HepG2 (cell line): Measurements from ENCODE around the gene LENEP. TPM values are rescaled to one million over a fixed set of nuclear protein-coding genes. Genes with fewer than 3 reads are reported as not detected.

Source experiments
- BORCS8-MEF2B ChIP-seq: sonication (generic); formaldehyde crosslinking; IDR thresholded peaks from 2 replicates; pipeline ENCODE4 v1.8.0; 2022; ENCODE audit warnings: mild to moderate bottlenecking, missing genetic modification reagents
- ELF1 ChIP-seq: sonication (generic); formaldehyde crosslinking; IDR thresholded peaks from 2 replicates; pipeline ENCODE4 v1.4.0; 2020; ENCODE audit warnings: missing genetic modification reagents
- EP300 ChIP-seq, 3 experiments: sonication (generic) in 1 of 3; formaldehyde crosslinking in 1 of 3; IDR thresholded peaks; 2 replicates each; pipeline versions ENCODE4 v1.5.1 to v1.6.1; 2011 to 2020; ENCODE audit warnings: low read depth in 2 of 3, low read length in 2 of 3, borderline replicate concordance in 1 of 3, improper control_type of control experiment in 1 of 3, mild to moderate bottlenecking in 1 of 3, missing genetic modification reagents in 1 of 3, moderate library complexity in 1 of 3
- GATAD1 ChIP-seq: IDR thresholded peaks from 2 replicates; pipeline ENCODE4 v1.6.1; 2016; ENCODE audit warnings: missing genetic modification reagents, missing compliant biosample characterization
- GZF1 ChIP-seq: sonication (generic); formaldehyde crosslinking; IDR thresholded peaks from 2 replicates; pipeline ENCODE4 v1.5.1; 2020; ENCODE audit warnings: mild to moderate bottlenecking, missing genetic modification reagents
- HNF4A ChIP-seq: sonication (generic); formaldehyde crosslinking; IDR thresholded peaks from 2 replicates; pipeline ENCODE4 v1.4.0; 2020; ENCODE audit warnings: missing genetic modification reagents
- HNRNPH1 ChIP-seq: fragments of 200-400 bp; formaldehyde crosslinking; optimal IDR thresholded peaks from 2 replicates; pipeline ENCODE3; 2017; ENCODE audit warnings: mild to moderate bottlenecking, low read depth, low read length
- HNRNPK ChIP-seq: fragments of 200-400 bp; formaldehyde crosslinking; IDR thresholded peaks from 2 replicates; pipeline ENCODE4 v1.6.1; 2018; ENCODE audit warnings: low read length, low read depth, moderate library complexity, mild to moderate bottlenecking; ENCODE audit not compliant: poor library complexity, severe bottlenecking
- MAZ ChIP-seq, 2 experiments: sonication (generic) in 1 of 2; formaldehyde crosslinking in 1 of 2; IDR thresholded peaks; 2 replicates each; pipeline versions ENCODE4 v1.5.0 to v1.6.1; 2012 to 2020; ENCODE audit warnings: low read depth in 2 of 2, mild to moderate bottlenecking in 2 of 2, borderline replicate concordance in 1 of 2, improper control_type of control experiment in 1 of 2, low read length in 1 of 2, missing genetic modification reagents in 1 of 2, moderate library complexity in 1 of 2
- MXI1 ChIP-seq: IDR thresholded peaks from 3 replicates; pipeline ENCODE4 v1.6.1; 2012; ENCODE audit warnings: low read depth, low read length, inconsistent platforms, borderline replicate concordance
- NFATC3 ChIP-seq: sonication (generic); formaldehyde crosslinking; IDR thresholded peaks from 2 replicates; pipeline ENCODE4 v1.5.1; 2020; ENCODE audit warnings: mild to moderate bottlenecking, missing genetic modification reagents
- PHF21A ChIP-seq: sonication (generic); formaldehyde crosslinking; IDR thresholded peaks from 2 replicates; pipeline ENCODE4 v1.5.0; 2020; ENCODE audit warnings: mild to moderate bottlenecking, missing genetic modification reagents
- PITX1 ChIP-seq: sonication (generic); formaldehyde crosslinking; IDR thresholded peaks from 2 replicates; pipeline ENCODE4 v1.5.1; 2020; ENCODE audit warnings: mild to moderate bottlenecking, missing genetic modification reagents
- SIN3A ChIP-seq: IDR thresholded peaks from 2 replicates; pipeline ENCODE4 v1.6.1; 2011; ENCODE audit warnings: low read depth, mild to moderate bottlenecking, control low read depth, low read length, borderline replicate concordance
- TCF12 ChIP-seq, 2 experiments: fragments of 450-650 bp in 1 of 2; sonication (generic) in 1 of 2; formaldehyde crosslinking in 1 of 2; IDR thresholded peaks; 2 replicates each; pipeline versions ENCODE4 v1.6.1 to v1.8.0; 2017 to 2022; ENCODE audit warnings: antibody characterized with exemption in 1 of 2, mild to moderate bottlenecking in 1 of 2, missing genetic modification reagents in 1 of 2, moderate library complexity in 1 of 2
- XBP1 ChIP-seq: sonication (generic); formaldehyde crosslinking; IDR thresholded peaks from 2 replicates; pipeline ENCODE4 v1.5.0; 2020; ENCODE audit warnings: missing genetic modification reagents
- YEATS4 ChIP-seq: sonication (generic); formaldehyde crosslinking; IDR thresholded peaks from 2 replicates; pipeline ENCODE4 v1.4.0; 2020; ENCODE audit warnings: missing genetic modification reagents, borderline replicate concordance
- ZNF264 ChIP-seq: sonication (generic); formaldehyde crosslinking; IDR thresholded peaks from 2 replicates; pipeline ENCODE4 v1.4.0; 2020; ENCODE audit warnings: missing genetic modification reagents
- ZNF709 ChIP-seq: sonication (generic); formaldehyde crosslinking; IDR thresholded peaks from 2 replicates; pipeline ENCODE4 v1.5.0; 2020; ENCODE audit warnings: mild to moderate bottlenecking, missing genetic modification reagents
- ZNF746 ChIP-seq: sonication (generic); formaldehyde crosslinking; IDR thresholded peaks from 2 replicates; pipeline ENCODE4 v1.8.0; 2022; ENCODE audit warnings: mild to moderate bottlenecking, missing genetic modification reagents
- polyA plus RNA-seq, 8 experiments: library from polyadenylated mRNA; depleted of rRNA in 3 of 8; stranded (reverse) in 7 of 8; unstranded in 1 of 8; fragments of >200 nt; fragmentation: Illumina TruSeq in 4 of 8; extraction: Trizol in 4 of 8; gene quantifications; 2 replicates each; pipeline versions ENCODE4 v1.2.1 to v1.2.3, GENCODE V29; 2011 to 2016; ENCODE audit warnings: low read depth in 4 of 8, missing spikeins in 1 of 8, mixed read lengths in 1 of 8; ENCODE audit not compliant: insufficient read depth in 1 of 8
- total RNA-seq, 5 experiments: library from RNA; depleted of rRNA; stranded (reverse); fragments of >200 nt; fragmentation: Illumina TruSeq; extraction: Trizol; gene quantifications; 2 replicates each; pipeline ENCODE4 v1.2.3, GENCODE V29; 2016; ENCODE audit warnings: low read depth in 1 of 5
- TF ChIP-seq, protein P1 (sequence below): sonication (generic); formaldehyde crosslinking; conservative IDR thresholded peaks from 2 replicates; pipeline ENCODE4 v1.8.1; 2023; ENCODE audit warnings: missing genetic modification reagents
- TF ChIP-seq, protein P2 (sequence below): sonication (generic); formaldehyde crosslinking; IDR thresholded peaks from 2 replicates; pipeline ENCODE4 v1.5.0; 2020; ENCODE audit warnings: missing genetic modification reagents
- TF ChIP-seq, protein P3 (sequence below): IDR thresholded peaks from 2 replicates; pipeline ENCODE4 v1.6.1; 2016
- TF ChIP-seq, protein P4 (sequence below): sonication (generic); formaldehyde crosslinking; IDR thresholded peaks from 2 replicates; pipeline ENCODE4 v1.8.0; 2022; ENCODE audit warnings: missing genetic modification reagents, mild to moderate bottlenecking, borderline replicate concordance

The LENEP gene
- total and polyA plus RNA-seq, 2 of the 13 experiments (the other 11 are each of a cell fraction or from before 2014, with no cell fraction given): 0.29 TPM; not detected in 1

DNA sequence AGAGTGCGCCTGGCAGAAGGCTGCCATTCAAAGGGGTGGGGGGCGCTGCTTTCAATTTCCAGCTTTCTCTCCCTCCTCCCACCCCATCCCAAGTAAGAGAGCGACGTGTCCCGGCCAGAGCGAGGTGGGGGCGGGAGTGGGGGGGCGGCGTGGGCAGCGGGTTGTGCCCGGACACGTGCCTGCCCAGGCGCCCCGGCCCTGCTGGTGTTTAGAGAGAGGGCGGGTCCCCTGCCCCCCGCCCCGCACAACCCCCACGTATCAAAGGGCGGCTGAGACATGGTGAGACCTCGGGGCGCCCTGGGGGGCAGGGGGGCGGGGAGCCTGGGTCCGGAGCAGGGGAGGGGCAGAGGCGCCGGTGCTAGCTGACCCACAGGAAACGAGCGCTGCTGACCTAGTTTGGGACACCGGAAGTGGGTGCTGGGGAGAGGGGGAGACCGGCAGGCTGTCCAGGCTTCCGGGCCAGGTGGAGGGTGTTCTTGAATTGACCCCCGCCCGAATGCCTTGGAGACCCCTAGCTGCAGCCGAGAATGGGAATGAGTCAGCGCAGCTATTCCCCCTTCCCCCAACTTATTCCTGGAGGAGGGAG is 10.5 kb downstream of the LENEP start (continued):
- TF ChIP-seq MXI1 (no peak; the same call in 2 of the 3 replicates), GATAD1 (CRISPR knock-in tag) (peak; percentile 26; the same call in 1 of the 2 replicates), MAZ (IDR thresholded peaks at IDR 0.05; ENCODE audit: borderline replicate concordance, low read depth, low read length) (0 out of 2 replicates have a peak, but pooled peaks have one; percentile 7), MAZ (CRISPR knock-in tag; IDR thresholded peaks at IDR 0.05; ENCODE audit: low read depth) (peak; percentile 71), HNF4A (peak; percentile 44), TCF12 (IDR thresholded peaks at IDR 0.05) (no peak), TCF12 (CRISPR knock-in tag; IDR thresholded peaks at IDR 0.05) (no peak), ZNF264 (CRISPR knock-in tag) (no peak), PITX1 (CRISPR knock-in tag) (peak; percentile 40; the same call in 1 of the 2 replicates), YEATS4 (CRISPR knock-in tag) (peak; percentile 60; the same call in 1 of the 2 replicates), ZNF746 (CRISPR knock-in tag) (peak; percentile 84), NFATC3 (no peak), HNRNPK (peak; percentile 17), GZF1 (CRISPR knock-in tag) (no peak), ZNF709 (CRISPR knock-in tag) (no peak; the same call in 1 of the 2 replicates), BORCS8-MEF2B (CRISPR knock-in tag) (peak; percentile 25; the same call in 1 of the 2 replicates), SIN3A (peak; percentile 57; the same call in 1 of the 2 replicates), ELF1 (CRISPR knock-in tag) (peak; percentile 58), EP300 (IDR thresholded peaks at IDR 0.05; ENCODE audit: low read depth in 2 of 2, low read length in 2 of 2) (peak in 1 of 2 experiments; percentile 47; a peak in 2 of 4 replicates), EP300 (CRISPR knock-in tag; IDR thresholded peaks at IDR 0.05; ENCODE audit: borderline replicate concordance) (no peak), XBP1 (CRISPR knock-in tag) (no peak), PHF21A (CRISPR knock-in tag) (peak; percentile 57; the same call in 1 of the 2 replicates), HNRNPH1 (no peak)
- TF ChIP-seq, protein P1, sequence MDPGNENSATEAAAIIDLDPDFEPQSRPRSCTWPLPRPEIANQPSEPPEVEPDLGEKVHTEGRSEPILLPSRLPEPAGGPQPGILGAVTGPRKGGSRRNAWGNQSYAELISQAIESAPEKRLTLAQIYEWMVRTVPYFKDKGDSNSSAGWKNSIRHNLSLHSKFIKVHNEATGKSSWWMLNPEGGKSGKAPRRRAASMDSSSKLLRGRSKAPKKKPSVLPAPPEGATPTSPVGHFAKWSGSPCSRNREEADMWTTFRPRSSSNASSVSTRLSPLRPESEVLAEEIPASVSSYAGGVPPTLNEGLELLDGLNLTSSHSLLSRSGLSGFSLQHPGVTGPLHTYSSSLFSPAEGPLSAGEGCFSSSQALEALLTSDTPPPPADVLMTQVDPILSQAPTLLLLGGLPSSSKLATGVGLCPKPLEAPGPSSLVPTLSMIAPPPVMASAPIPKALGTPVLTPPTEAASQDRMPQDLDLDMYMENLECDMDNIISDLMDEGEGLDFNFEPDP (CRISPR knock-in tag): 0 out of 2 replicates have a peak, but pooled peaks have one; percentile 10
- TF ChIP-seq, protein P2, sequence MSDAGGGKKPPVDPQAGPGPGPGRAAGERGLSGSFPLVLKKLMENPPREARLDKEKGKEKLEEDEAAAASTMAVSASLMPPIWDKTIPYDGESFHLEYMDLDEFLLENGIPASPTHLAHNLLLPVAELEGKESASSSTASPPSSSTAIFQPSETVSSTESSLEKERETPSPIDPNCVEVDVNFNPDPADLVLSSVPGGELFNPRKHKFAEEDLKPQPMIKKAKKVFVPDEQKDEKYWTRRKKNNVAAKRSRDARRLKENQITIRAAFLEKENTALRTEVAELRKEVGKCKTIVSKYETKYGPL (CRISPR knock-in tag): no peak
- TF ChIP-seq, protein P3, sequence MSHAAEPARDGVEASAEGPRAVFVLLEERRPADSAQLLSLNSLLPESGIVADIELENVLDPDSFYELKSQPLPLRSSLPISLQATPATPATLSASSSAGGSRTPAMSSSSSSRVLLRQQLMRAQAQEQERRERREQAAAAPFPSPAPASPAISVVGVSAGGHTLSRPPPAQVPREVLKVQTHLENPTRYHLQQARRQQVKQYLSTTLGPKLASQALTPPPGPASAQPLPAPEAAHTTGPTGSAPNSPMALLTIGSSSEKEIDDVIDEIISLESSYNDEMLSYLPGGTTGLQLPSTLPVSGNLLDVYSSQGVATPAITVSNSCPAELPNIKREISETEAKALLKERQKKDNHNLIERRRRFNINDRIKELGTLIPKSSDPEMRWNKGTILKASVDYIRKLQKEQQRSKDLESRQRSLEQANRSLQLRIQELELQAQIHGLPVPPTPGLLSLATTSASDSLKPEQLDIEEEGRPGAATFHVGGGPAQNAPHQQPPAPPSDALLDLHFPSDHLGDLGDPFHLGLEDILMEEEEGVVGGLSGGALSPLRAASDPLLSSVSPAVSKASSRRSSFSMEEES (CRISPR knock-in tag): 0 out of 2 replicates have a peak, but pooled peaks have one; percentile 26
- TF ChIP-seq, protein P4, sequence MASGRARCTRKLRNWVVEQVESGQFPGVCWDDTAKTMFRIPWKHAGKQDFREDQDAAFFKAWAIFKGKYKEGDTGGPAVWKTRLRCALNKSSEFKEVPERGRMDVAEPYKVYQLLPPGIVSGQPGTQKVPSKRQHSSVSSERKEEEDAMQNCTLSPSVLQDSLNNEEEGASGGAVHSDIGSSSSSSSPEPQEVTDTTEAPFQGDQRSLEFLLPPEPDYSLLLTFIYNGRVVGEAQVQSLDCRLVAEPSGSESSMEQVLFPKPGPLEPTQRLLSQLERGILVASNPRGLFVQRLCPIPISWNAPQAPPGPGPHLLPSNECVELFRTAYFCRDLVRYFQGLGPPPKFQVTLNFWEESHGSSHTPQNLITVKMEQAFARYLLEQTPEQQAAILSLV (CRISPR knock-in tag): peak; percentile 45; the same call in 1 of the 2 replicates
